H1 (cell line): Measurements from ENCODE around the gene PTPN2. TPM values are rescaled to one million over a fixed set of nuclear protein-coding genes. Genes with fewer than 3 reads are reported as not detected.

Experiments used
- CTCF ChIA-PET: fragments of 300-600 bp; sonication (Branson Sonifier 250); formaldehyde crosslinking; loops from one replicate; lab custom pipeline; 2021; ENCODE audit not compliant: partially characterized antibody; lab: Charles Lee
- POLR2A ChIA-PET: fragments of 300-600 bp; sonication (Branson Sonifier 250); formaldehyde crosslinking; loops from one replicate; lab custom pipeline; 2021; ENCODE audit warnings: inconsistent platforms; ENCODE audit not compliant: partially characterized antibody; lab: Charles Lee
- DNase-seq, 2 experiments: peaks; one replicate each; pipeline versions ENCODE4 v3.0.0 to v3.0.0-alpha.2; 2010 to 2022; ENCODE audit warnings: low spot score in 2 of 2, low read depth in 1 of 2, mixed read lengths in 1 of 2
- FAIRE-seq: peaks from 2 replicates; lab custom pipeline; 2011; peaks lifted over from hg19 to GRCh38; lab: Jason Lieb, UNC
- H2AFZ ChIP-seq: 2 replicates; pipeline ENCODE4 v1.8.1; 2012; ENCODE audit warnings: low read length, inconsistent platforms
- H2AK5ac ChIP-seq: 2 replicates; pipeline ENCODE4 v1.6.1; 2013; ENCODE audit warnings: low read depth, low read length
- H2BK120ac ChIP-seq: replicated peaks from 2 replicates; pipeline ENCODE3; 2013; ENCODE audit warnings: low read depth, low read length, inconsistent platforms
- H2BK12ac ChIP-seq: 2 replicates; pipeline ENCODE4 v1.6.1; 2013; ENCODE audit warnings: low read depth, low read length
- H2BK15ac ChIP-seq: 2 replicates; pipeline ENCODE4 v1.6.1; 2013; ENCODE audit warnings: low read length
- H2BK20ac ChIP-seq: 2 replicates; pipeline ENCODE4 v1.6.1; 2013; ENCODE audit warnings: low read length
- H2BK5ac ChIP-seq: 2 replicates; pipeline ENCODE4 v1.6.1; 2013; ENCODE audit warnings: low read depth, low read length
- H3K14ac ChIP-seq: 2 replicates; pipeline ENCODE4 v1.6.1; 2013; ENCODE audit warnings: inconsistent platforms; ENCODE audit not compliant: insufficient read length
- H3K18ac ChIP-seq: 2 replicates; pipeline ENCODE4 v1.6.1; 2013; ENCODE audit warnings: low read length; ENCODE audit errors: extremely low read depth
- H3K23ac ChIP-seq: 2 replicates; pipeline ENCODE4 v1.6.1; 2013; ENCODE audit warnings: inconsistent platforms; ENCODE audit not compliant: insufficient read length
- H3K23me2 ChIP-seq: 2 replicates; pipeline ENCODE4 v1.6.1; 2013; ENCODE audit warnings: low read depth, low read length
- H3K27ac ChIP-seq: 2 replicates; pipeline ENCODE4 v1.6.1; 2011; ENCODE audit warnings: low read depth, low read length, inconsistent platforms
- H3K27me3 ChIP-seq, 4 experiments: replicated peaks in 1 of 4; 1 replicate in 1 of 4; 2 replicates in 3 of 4; pipeline versions ENCODE4 v1.6.1 to v1.8.1; 2011 to 2013; ENCODE audit warnings: low read length in 3 of 4, mild to moderate bottlenecking in 3 of 4, inconsistent platforms in 2 of 4, mixed read lengths in 2 of 4, moderate library complexity in 1 of 4; ENCODE audit not compliant: control insufficient read depth in 3 of 4, insufficient read depth in 3 of 4; ENCODE audit errors: extremely low read depth in 1 of 4
- H3K36me3 ChIP-seq, 4 experiments: 2 replicates each; pipeline versions ENCODE4 v1.6.1 to v1.8.1; 2011 to 2013; ENCODE audit warnings: mild to moderate bottlenecking in 4 of 4, low read length in 3 of 4, moderate library complexity in 2 of 4, control low read depth in 1 of 4, inconsistent platforms in 1 of 4; ENCODE audit not compliant: insufficient read depth in 4 of 4, control insufficient read depth in 2 of 4
- H3K4ac ChIP-seq: replicated peaks from 2 replicates; pipeline ENCODE3; 2013; ENCODE audit warnings: low read length, low read depth, mixed read lengths, inconsistent platforms; ENCODE audit not compliant: insufficient read length
- H3K4me1 ChIP-seq, 4 experiments: replicated peaks in 1 of 4; 1 replicate in 1 of 4; 2 replicates in 3 of 4; pipeline versions ENCODE4 v1.6.1 to v1.8.1; 2011 to 2013; ENCODE audit warnings: low read length in 3 of 4, inconsistent platforms in 2 of 4, mixed read lengths in 1 of 4; ENCODE audit not compliant: insufficient read depth in 4 of 4, control insufficient read depth in 3 of 4
- H3K4me2 ChIP-seq, 2 experiments: 2 replicates each; pipeline versions ENCODE4 v1.6.1 to v1.8.1; 2011 to 2013; ENCODE audit warnings: low read depth in 2 of 2, low read length in 2 of 2, control low read depth in 1 of 2, inconsistent platforms in 1 of 2, mild to moderate bottlenecking in 1 of 2; ENCODE audit not compliant: insufficient read depth in 1 of 2
- H3K4me3 ChIP-seq, 4 experiments: fragments of 200-600, 300-600 bp in 1 of 4; sonication (generic), shearing (Covaris generic), sonication (Bioruptor Twin) in 1 of 4; 2 replicates each; pipeline versions ENCODE4 v1.5.1 to v1.8.1; 2011 to 2016; ENCODE audit warnings: low read length in 4 of 4, low read depth in 3 of 4, control low read depth in 2 of 4, inconsistent platforms in 2 of 4, mild to moderate bottlenecking in 2 of 4, mixed read lengths in 1 of 4, moderate library complexity in 1 of 4; ENCODE audit not compliant: insufficient read depth in 2 of 4; ENCODE audit errors: extremely low read depth in 1 of 4
- H3K56ac ChIP-seq: replicated peaks from 2 replicates; pipeline ENCODE3; 2013; ENCODE audit warnings: low read depth, mild to moderate bottlenecking, mixed read lengths, low read length, inconsistent platforms; ENCODE audit not compliant: insufficient read length
- H3K79me1 ChIP-seq: 2 replicates; pipeline ENCODE4 v1.6.1; 2013; ENCODE audit warnings: low read depth, low read length, control low read depth
- H3K79me2 ChIP-seq, 2 experiments: 2 replicates each; pipeline versions ENCODE4 v1.6.1 to v1.8.1; 2012 to 2013; ENCODE audit warnings: low read length in 2 of 2, mild to moderate bottlenecking in 2 of 2, inconsistent platforms in 1 of 2; ENCODE audit not compliant: insufficient read depth in 2 of 2, control insufficient read depth in 1 of 2
- H3K9ac ChIP-seq, 4 experiments: replicated peaks in 1 of 4; 1 replicate in 1 of 4; 2 replicates in 3 of 4; pipeline versions ENCODE4 v1.6.1 to v1.8.1; 2011 to 2013; ENCODE audit warnings: low read depth in 3 of 4, low read length in 3 of 4, control low read depth in 2 of 4, mild to moderate bottlenecking in 2 of 4, moderate library complexity in 2 of 4, inconsistent platforms in 1 of 4; ENCODE audit errors: extremely low read depth in 1 of 4
- H3K9me3 ChIP-seq, 2 experiments: 2 replicates each; pipeline versions ENCODE4 v1.6.1 to v1.8.1; 2012 to 2013; ENCODE audit warnings: mild to moderate bottlenecking in 2 of 2, moderate library complexity in 2 of 2, control low read depth in 1 of 2, inconsistent platforms in 1 of 2, low read depth in 1 of 2, low read length in 1 of 2, mixed read lengths in 1 of 2; ENCODE audit not compliant: insufficient read depth in 2 of 2
- H4K20me1 ChIP-seq, 2 experiments: replicated peaks in 1 of 2; 2 replicates each; pipeline versions ENCODE3 to v1.8.1; 2011 to 2013; ENCODE audit warnings: inconsistent platforms in 2 of 2, low read length in 2 of 2, mild to moderate bottlenecking in 1 of 2; ENCODE audit not compliant: insufficient read depth in 2 of 2, control insufficient read depth in 1 of 2
- H4K5ac ChIP-seq: 2 replicates; pipeline ENCODE4 v1.6.1; 2013; ENCODE audit warnings: low read length, low read depth, mixed read lengths, inconsistent platforms; ENCODE audit not compliant: insufficient read length
- H4K8ac ChIP-seq: 2 replicates; pipeline ENCODE4 v1.8.0; 2013; ENCODE audit warnings: mild to moderate bottlenecking, moderate library complexity, low read length, inconsistent platforms; ENCODE audit not compliant: insufficient read depth; ENCODE audit errors: extremely low read depth
- H4K91ac ChIP-seq: replicated peaks from 2 replicates; pipeline ENCODE3; 2013; ENCODE audit warnings: low read length, mixed read lengths, inconsistent platforms; ENCODE audit not compliant: insufficient read length
- CREB1 ChIP-seq: IDR thresholded peaks from 2 replicates; pipeline ENCODE4 v1.6.1; 2012; ENCODE audit warnings: inconsistent platforms
- CTBP2 ChIP-seq: IDR thresholded peaks from 2 replicates; pipeline ENCODE4 v1.7.0; 2011; ENCODE audit warnings: borderline replicate concordance, mild to moderate bottlenecking, moderate library complexity, mixed read lengths, low read length; ENCODE audit not compliant: insufficient read depth, insufficient read length
- EZH2 ChIP-seq: fragments of 200-600 bp; sonication (generic); IDR thresholded peaks from 2 replicates; pipeline ENCODE4 v1.7.1; 2012; ENCODE audit warnings: low read depth, mild to moderate bottlenecking, moderate library complexity, low read length, inconsistent platforms; ENCODE audit not compliant: severe bottlenecking
- NRF1 ChIP-seq: IDR thresholded peaks from 2 replicates; pipeline ENCODE4 v1.6.1; 2011; ENCODE audit warnings: mild to moderate bottlenecking, low read depth, low read length, improper control_type of control experiment
- POLR2A ChIP-seq, 2 experiments: IDR thresholded peaks; 1 replicate in 1 of 2; 2 replicates in 1 of 2; pipeline ENCODE4 v1.6.1; 2011; ENCODE audit warnings: low read depth in 2 of 2, low read length in 2 of 2, mild to moderate bottlenecking in 2 of 2; ENCODE audit errors: control extremely low read depth in 1 of 2
- SAP30 ChIP-seq: fragments of 300-600 bp; sonication (generic); IDR thresholded peaks from 2 replicates; pipeline ENCODE4 v1.7.1; 2012; ENCODE audit warnings: low read length, moderate library complexity, mild to moderate bottlenecking, inconsistent platforms; ENCODE audit not compliant: insufficient read depth, insufficient replicate concordance
- SP1 ChIP-seq: IDR thresholded peaks from 2 replicates; pipeline ENCODE4 v1.6.1; 2011; ENCODE audit warnings: low read depth, low read length
- SRF ChIP-seq: IDR thresholded peaks from 2 replicates; pipeline ENCODE4 v1.6.1; 2011; ENCODE audit warnings: mild to moderate bottlenecking, low read depth, low read length, moderate library complexity
- TAF7 ChIP-seq: optimal IDR thresholded peaks from 2 replicates; pipeline ENCODE3; 2011; ENCODE audit warnings: low read depth, mild to moderate bottlenecking, inconsistent platforms, low read length, moderate library complexity, borderline replicate concordance
- WGBS, 2 experiments: shearing (Covaris generic) in 1 of 2; methylation state at CpG; one replicate each; pipeline versions ENCODE4 v1.1.6 to v1.1.7; 2013 to 2015; ENCODE audit warnings: low lambda C conversion rate in 2 of 2, mixed read lengths in 2 of 2, inconsistent platforms in 1 of 2, low coverage in 1 of 2, missing lambda C conversion rate in 1 of 2; ENCODE audit not compliant: insufficient replicate concordance in 2 of 2, insufficient coverage in 1 of 2, insufficient read length in 1 of 2; ENCODE audit errors: extremely low coverage in 1 of 2, missing lambda C conversion rate in 1 of 2; 5-methylcytosine and 5-hydroxymethylcytosine counted together
- polyA plus RNA-seq, 7 experiments: library from polyadenylated mRNA; depleted of rRNA in 3 of 7; stranded (reverse) in 5 of 7; unstranded in 2 of 7; fragments of >200 nt in 5 of 7; fragments of 200-250 nt in 2 of 7; gene quantifications; 1 replicate in 5 of 7; 2 replicates in 1 of 7; 4 replicates in 1 of 7; pipeline versions ENCODE4 v1.2.1 to v1.2.3, GENCODE V29; 2011 to 2013; ENCODE audit warnings: missing spikeins in 2 of 7, mixed read lengths in 2 of 7
- total RNA-seq: library from RNA; stranded (reverse); fragmentation: NEBNext Ultra II Directional; extraction: Animal tissue kit (Norgen Biotek cat#: 25700); gene quantifications from 2 replicates; pipeline ENCODE4 v1.2.1, GENCODE V29; 2021
- TF ChIP-seq, protein P1 (sequence below): IDR thresholded peaks from 2 replicates; pipeline ENCODE4 v1.6.1; 2012; ENCODE audit warnings: inconsistent platforms
- TF ChIP-seq, protein P2 (sequence below), 3 experiments: IDR thresholded peaks; 1 replicate in 2 of 3; 2 replicates in 1 of 3; pipeline versions ENCODE4 v1.5.1 to v1.6.1; 2011; ENCODE audit warnings: low read length in 3 of 3, mild to moderate bottlenecking in 3 of 3, inconsistent platforms in 2 of 3, low read depth in 1 of 3, moderate library complexity in 1 of 3; ENCODE audit not compliant: insufficient read depth in 1 of 3; ENCODE audit errors: control extremely low read depth in 1 of 3

Gene PTPN2
- total and polyA plus RNA-seq, 2 of the 8 experiments (the other 6 are each of a cell fraction or from before 2014, with no cell fraction given) = 16.4 to 54.0 TPM

- Histone ChIP-seq H3K14ac (no peak overlapping the region), H4K20me1 (peaks cover 0 to 10% of the 10 kb centered on the region in 2 experiments), H3K27ac (no peak overlapping the region), H3K79me2 (peaks cover 0 to 63% of the 10 kb centered on the region in 2 experiments; a peak in 2 of 4 replicates), H2BK120ac (no peak overlapping the region), H2BK20ac (no peak overlapping the region), H3K4ac (no peak overlapping the region), H3K56ac (no peak overlapping the region), H4K5ac (no peak overlapping the region), H3K27me3 (no peaks in the 10 kb centered on the region), H3K23ac (no peak overlapping the region), H4K8ac (no peak overlapping the region), H2BK12ac (no peak overlapping the region), H2BK5ac (no peak overlapping the region), H3K4me3 (no peak overlapping the region), H3K9ac (no peak overlapping the region), H2BK15ac (no peak overlapping the region), H3K23me2 (no peaks in the 10 kb centered on the region), H3K4me1 (peaks cover 0 to 7% (median 2%) of the 10 kb centered on the region in 4 experiments; a peak in 3 of 7 replicates), H3K9me3 (no peaks in the 10 kb centered on the region), H2AFZ (no peak overlapping the region), H4K91ac (no peak overlapping the region), H3K4me2 (no peak overlapping the region), H3K18ac (no peak overlapping the region), H3K36me3 (no peaks in the 10 kb centered on the region; a peak in 2 of 8 replicates), H2AK5ac (no peak overlapping the region), H3K79me1 (peaks cover 8% of the 10 kb centered on the region; the same call in 1 of the 2 replicates)
- CTCF ChIA-PET = interaction anchor here (0.9 to 1.3 kb wide), 3 partner anchors 9 to 90 kb away, joined by 3 to 4 read pairs (median 3); no protein-coding TSS in a partner anchor
- FAIRE-seq (no peak), DNase-seq (no peak)
- WGBS, 2 experiments = 87% methylated on average over 2 of the region's 2 CpGs; no CpG with 5 or more reads in 1 of the 2 experiments
- POLR2A ChIA-PET = interaction anchor here (1.0 to 1.2 kb wide), 2 partner anchors 11 to 41 kb away, joined by 3 to 4 read pairs; no protein-coding TSS in a partner anchor
- TF ChIP-seq, protein P1, sequence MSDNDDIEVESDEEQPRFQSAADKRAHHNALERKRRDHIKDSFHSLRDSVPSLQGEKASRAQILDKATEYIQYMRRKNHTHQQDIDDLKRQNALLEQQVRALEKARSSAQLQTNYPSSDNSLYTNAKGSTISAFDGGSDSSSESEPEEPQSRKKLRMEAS = no peak
- no peak for TF ChIP-seq TAF7
- no peak for TF ChIP-seq SAP30
- TF ChIP-seq NRF1 = no peak
- no peak for TF ChIP-seq SP1
- TF ChIP-seq CTBP2 = no peak
- TF ChIP-seq CREB1 = no peak
- TF ChIP-seq, protein P2, sequence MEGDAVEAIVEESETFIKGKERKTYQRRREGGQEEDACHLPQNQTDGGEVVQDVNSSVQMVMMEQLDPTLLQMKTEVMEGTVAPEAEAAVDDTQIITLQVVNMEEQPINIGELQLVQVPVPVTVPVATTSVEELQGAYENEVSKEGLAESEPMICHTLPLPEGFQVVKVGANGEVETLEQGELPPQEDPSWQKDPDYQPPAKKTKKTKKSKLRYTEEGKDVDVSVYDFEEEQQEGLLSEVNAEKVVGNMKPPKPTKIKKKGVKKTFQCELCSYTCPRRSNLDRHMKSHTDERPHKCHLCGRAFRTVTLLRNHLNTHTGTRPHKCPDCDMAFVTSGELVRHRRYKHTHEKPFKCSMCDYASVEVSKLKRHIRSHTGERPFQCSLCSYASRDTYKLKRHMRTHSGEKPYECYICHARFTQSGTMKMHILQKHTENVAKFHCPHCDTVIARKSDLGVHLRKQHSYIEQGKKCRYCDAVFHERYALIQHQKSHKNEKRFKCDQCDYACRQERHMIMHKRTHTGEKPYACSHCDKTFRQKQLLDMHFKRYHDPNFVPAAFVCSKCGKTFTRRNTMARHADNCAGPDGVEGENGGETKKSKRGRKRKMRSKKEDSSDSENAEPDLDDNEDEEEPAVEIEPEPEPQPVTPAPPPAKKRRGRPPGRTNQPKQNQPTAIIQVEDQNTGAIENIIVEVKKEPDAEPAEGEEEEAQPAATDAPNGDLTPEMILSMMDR (IDR thresholded peaks at IDR 0.05; ENCODE audit: control extremely low read depth in 1 of 3, insufficient read depth in 1 of 3, low read depth in 1 of 3, low read length in 3 of 3) = no peak
- no peak for TF ChIP-seq EZH2
- no peak for TF ChIP-seq POLR2A (IDR thresholded peaks at IDR 0.05; ENCODE audit: control extremely low read depth in 1 of 2, low read depth in 2 of 2, low read length in 2 of 2)
- TF ChIP-seq SRF = no peak
Measured at GRCh38 chr18:12844391-12844790, 39.6 kb downstream of the PTPN2 start.
